T1000 (cell line): ENCODE data around the gene INPP5D.
"Not testable (repeated sequence)": the region's sequence is repeated elsewhere in the genome, so short reads cannot be mapped to it uniquely, and the experiment has no call there.

Experiments
- DNase-seq: peaks from one replicate; lab custom pipeline; 2025; ENCODE audit warnings: mixed read lengths; lab: John Stamatoyannopoulos, UW

The INPP5D gene

GRCh38 chr2:233059797-233060500 is at the start of gene INPP5D:
Gene INPP5D (plus strand): TSS chr2:233060342. CDS start chr2:233060479, 137 bp downstream.
- no peak for DNase-seq

GRCh38 chr2:233010569-233011267 is 49.4 kb upstream of the INPP5D start:
- DNase-seq: no peak

GRCh38 chr2:233011268-233011650 is 48.9 kb upstream of the INPP5D start:
- DNase-seq: no peak

GRCh38 chr2:233011702-233012131 is 48.4 kb upstream of the INPP5D start:
- DNase-seq: no peak

GRCh38 chr2:233012301-233012971 is 47.7 kb upstream of the INPP5D start:
- no peak for DNase-seq

- DNase-seq: no peak
These were observed 47.1 kb upstream of the INPP5D start, which contains the start of gene NGEF for GRCh38 chr2:233013027-233013461. Gene NGEF (minus strand): TSS chr2:233013256. CDS start chr2:232974890, 38,366 bp downstream.

- no peak for DNase-seq
These were observed 46.5 kb upstream of the INPP5D start for GRCh38 chr2:233013650-233014049.

- DNase-seq: no peak
These were observed 45.0 kb upstream of the INPP5D start for GRCh38 chr2:233015019-233015645.

GRCh38 chr2:233017947-233018346 is 42.2 kb upstream of the INPP5D start:
- DNase-seq: no peak

- DNase-seq: not testable (repeated sequence)
These were observed 40.5 kb upstream of the INPP5D start for GRCh38 chr2:233019610-233020009.

- DNase-seq: no peak
These were observed 39.7 kb upstream of the INPP5D start for GRCh38 chr2:233020454-233020853.

- DNase-seq: no peak
These were observed 38.4 kb upstream of the INPP5D start for GRCh38 chr2:233021771-233022170.

GRCh38 chr2:233022561-233022960 is 37.6 kb upstream of the INPP5D start:
- DNase-seq: no peak

- no peak for DNase-seq
These were observed 37.0 kb upstream of the INPP5D start for GRCh38 chr2:233023007-233023760.

- no peak for DNase-seq
These were observed 36.3 kb upstream of the INPP5D start for GRCh38 chr2:233023761-233024410.

- DNase-seq: no peak
These were observed 34.4 kb upstream of the INPP5D start for GRCh38 chr2:233025706-233026105.

GRCh38 chr2:233026198-233026813 is 33.8 kb upstream of the INPP5D start:
- no peak for DNase-seq

GRCh38 chr2:233029321-233029720 is 30.8 kb upstream of the INPP5D start:
- no peak for DNase-seq

- DNase-seq: no peak
These were observed 28.3 kb upstream of the INPP5D start for GRCh38 chr2:233031556-233032500.
